Breast epithelium (tissue), 3 donors: Measurements from ENCODE around the gene RPL13.

Source experiments
- POLR2A ChIP-seq: fragments of 450-650 bp; IDR thresholded peaks from one replicate; pipeline ENCODE4 v1.6.1; 2016; ENCODE audit warnings: antibody characterized with exemption, mild to moderate bottlenecking, moderate library complexity
- POLR2AphosphoS5 ChIP-seq, 3 donors: sonication (generic); formaldehyde crosslinking; IDR thresholded peaks; one replicate each; pipeline ENCODE4 v1.6.1; 2017; ENCODE audit warnings: antibody characterized with exemption in 3 of 3
- TF ChIP-seq, protein P1 (sequence below), 3 donors: fragments of 450-650 bp; IDR thresholded peaks; one replicate each; pipeline ENCODE4 v1.5.1; 2016 to 2017; ENCODE audit warnings: antibody characterized with exemption in 3 of 3, mild to moderate bottlenecking in 3 of 3, moderate library complexity in 3 of 3

- TF ChIP-seq POLR2AphosphoS5 (IDR thresholded peaks at IDR 0.05) (no peak), POLR2A (no peak)
- TF ChIP-seq, protein P1, sequence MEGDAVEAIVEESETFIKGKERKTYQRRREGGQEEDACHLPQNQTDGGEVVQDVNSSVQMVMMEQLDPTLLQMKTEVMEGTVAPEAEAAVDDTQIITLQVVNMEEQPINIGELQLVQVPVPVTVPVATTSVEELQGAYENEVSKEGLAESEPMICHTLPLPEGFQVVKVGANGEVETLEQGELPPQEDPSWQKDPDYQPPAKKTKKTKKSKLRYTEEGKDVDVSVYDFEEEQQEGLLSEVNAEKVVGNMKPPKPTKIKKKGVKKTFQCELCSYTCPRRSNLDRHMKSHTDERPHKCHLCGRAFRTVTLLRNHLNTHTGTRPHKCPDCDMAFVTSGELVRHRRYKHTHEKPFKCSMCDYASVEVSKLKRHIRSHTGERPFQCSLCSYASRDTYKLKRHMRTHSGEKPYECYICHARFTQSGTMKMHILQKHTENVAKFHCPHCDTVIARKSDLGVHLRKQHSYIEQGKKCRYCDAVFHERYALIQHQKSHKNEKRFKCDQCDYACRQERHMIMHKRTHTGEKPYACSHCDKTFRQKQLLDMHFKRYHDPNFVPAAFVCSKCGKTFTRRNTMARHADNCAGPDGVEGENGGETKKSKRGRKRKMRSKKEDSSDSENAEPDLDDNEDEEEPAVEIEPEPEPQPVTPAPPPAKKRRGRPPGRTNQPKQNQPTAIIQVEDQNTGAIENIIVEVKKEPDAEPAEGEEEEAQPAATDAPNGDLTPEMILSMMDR (IDR thresholded peaks at IDR 0.05): no peak
Observed at GRCh38 chr16:89570342-89570923, 10.0 kb downstream of the RPL13 start.
